ENCODE measurements around the gene GPHN.
A peak's percentile ranks its signal among the peaks of the same experiment; 100 is the strongest.

Gene GPHN

DNA sequence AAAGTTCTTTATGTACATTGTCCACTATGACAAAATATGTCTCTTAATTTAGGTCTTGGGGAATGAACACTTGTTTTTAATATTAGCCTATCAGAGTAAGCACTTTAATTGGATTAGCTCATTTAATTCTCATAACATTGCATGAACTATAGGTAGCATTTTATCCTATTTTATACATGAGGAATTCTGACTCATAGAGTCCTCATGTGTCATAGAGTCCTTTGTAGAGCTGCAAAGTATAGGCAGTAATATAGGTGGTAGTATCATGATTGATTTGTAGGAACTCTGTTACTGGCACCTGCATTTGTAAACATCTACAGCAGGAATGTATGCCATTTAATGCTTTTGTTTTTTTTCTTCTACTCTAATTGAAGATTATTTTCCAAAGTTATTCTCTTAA is 96.0 kb downstream of the GPHN start:
- DNase-seq = no peak

DNA sequence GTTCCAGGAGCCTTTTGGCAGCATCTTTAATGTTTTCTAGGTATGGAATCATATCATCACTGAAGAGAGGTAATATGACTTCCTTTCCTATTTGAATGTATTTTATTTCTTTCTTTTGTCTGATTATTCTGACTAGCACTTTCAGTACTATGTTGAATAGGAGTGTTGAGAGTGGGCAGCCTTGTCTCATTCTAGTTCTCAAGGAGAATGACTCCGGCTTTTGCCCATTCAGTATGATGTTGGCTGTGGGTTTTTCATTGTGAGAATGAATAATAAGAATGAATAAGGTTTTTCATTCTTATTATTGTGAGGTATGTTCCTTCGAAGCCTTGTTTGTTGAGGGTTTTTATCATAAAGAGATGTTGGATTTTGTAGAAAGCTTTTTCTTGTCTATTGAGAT is 98.9 kb downstream of the GPHN start:
- DNase-seq = no peak

DNA sequence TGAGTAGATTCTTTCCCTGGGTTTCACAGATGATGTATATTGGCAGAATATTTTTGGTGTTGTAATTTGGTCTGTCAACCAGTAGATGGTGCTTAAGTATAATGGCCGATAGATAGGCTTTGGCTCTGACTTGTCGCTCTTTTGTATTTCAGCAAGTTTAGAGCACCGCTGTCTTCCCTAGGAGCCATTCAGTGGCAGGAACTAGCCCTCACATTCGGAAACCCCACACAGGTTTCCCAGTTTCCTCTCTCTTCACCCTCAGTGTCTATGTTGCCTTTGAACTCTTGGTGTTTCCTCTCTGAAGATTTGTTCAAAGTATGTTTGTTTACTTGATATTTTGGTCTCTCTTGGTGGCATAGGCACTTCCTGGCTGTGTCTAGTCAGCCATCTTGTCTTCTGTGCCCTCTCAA is 102.2 kb downstream of the GPHN start:
- DNase-seq = no peak

DNA sequence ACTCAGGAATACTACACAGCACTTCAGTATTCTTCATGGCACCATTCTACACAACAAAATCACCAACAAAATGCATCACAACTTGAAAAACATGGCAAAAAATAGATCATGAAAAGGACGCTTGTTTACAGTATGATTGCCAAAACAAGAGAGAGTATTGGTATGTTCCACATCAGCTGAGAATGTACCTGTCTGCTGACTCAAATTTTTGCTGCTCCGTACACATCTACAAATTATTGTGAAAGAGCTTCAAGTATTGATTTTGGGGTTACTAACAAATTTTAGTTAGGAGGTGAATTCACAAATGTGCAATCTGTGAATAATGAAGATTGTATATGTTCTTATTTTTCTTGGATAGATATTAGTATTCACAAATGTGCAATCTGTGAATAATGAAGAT is 105.4 kb downstream of the GPHN start:
- DNase-seq = no peak

DNA sequence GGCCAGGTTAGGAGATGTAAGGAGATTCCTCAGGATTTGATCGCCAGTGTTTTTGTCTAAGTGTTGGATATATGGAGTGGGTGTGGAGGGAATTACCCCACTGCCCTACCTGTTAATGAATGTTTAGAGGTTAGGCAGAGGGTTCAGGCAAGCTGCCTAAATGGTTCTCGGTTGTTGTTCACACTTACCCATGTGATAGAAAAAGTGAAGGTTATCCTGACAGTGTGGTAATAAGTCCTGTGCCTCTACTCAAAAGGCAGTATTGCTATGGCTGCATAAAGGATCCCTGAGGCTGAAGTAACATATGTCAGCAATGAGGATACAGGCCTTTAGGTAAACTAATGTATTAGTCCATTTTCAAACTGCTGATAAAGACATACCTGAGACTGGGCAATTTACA is 112.0 kb downstream of the GPHN start:
- DNase-seq = no peak

DNA sequence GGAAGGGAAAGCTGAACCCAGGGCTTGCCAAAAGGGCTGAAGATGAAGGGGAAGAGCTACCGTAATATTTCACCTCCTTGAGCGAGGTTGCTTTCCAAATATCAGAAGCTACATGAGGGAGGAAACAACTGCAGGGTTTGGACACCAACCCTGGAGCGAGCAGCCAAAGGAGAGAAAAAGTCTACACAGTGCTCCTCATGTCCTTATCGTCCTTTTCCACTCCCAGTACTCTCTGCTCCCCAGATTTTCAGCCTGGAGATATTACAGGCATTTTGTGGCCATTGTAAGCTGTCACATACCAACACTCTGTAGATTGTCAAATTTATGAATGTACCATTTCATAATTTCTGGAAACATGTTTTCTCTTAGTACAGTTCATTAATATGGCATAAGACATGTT is 115.9 kb downstream of the GPHN start:
- no peak for DNase-seq

DNA sequence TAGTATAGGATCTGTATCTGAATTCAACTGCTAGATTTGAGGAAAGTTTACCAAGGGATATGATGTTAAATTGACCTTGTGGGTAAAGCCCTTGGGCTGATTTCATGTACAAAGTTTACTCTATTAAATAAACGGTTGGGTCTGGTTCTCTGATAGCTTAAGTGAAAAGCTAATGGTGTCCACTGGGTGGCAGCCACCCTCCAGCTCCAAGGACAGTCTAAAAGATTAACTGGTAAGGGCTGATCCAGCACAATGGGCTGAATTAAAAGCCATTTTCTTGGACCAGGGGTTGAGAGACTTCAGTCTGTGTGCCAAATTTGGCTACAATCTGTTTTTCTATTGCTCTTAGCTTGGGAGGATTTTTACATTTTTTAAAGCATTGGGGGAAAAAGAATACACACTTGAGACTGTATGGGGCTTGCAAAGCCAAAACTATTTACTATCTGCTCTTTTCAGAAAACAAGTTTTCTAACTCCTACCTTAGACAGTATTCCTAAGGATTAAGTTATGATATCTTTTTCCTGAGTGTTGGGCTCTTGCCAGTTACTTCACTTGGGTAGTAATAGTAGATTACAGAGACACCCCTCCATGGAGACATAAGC is 116.5 kb downstream of the GPHN start:
- DNase-seq = peak; percentile 1

DNA sequence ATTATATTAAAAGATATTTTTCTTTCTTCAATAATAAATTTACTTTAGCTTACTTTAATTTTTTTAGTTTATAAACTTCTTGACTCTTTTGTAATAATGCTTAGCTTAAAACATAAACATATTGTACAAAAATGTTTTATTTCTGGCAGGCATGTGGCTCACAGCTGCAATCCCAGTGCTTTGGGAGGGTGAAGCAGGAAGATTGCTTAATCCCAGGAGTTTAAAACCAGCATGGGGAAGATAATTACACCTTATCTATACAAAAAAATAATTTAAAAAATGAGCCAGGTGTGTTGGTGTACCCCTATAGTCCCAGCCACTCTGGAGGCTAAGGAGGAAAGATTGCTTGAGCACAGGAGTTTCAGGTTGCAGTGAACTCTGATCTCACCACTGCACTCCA is 120.7 kb downstream of the GPHN start:
- DNase-seq = no peak

DNA sequence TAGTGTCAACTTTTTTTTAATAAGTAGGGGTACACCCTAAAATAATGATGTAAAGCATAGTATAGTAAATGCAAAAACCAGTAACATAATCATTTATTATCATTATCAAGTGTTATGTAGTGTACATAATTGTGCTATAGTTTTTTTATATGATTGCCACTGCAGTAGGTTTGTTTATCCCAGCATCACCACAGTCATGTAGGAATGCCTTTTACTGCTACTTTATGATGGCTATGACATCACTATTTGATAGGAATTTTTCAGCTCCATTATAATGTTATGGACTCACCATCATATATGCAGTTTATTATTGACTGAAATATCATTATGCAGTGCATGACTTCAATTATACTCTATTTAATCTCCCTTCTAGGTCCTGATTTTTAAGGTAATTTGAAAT is 121.6 kb downstream of the GPHN start:
- no peak for DNase-seq

DNA sequence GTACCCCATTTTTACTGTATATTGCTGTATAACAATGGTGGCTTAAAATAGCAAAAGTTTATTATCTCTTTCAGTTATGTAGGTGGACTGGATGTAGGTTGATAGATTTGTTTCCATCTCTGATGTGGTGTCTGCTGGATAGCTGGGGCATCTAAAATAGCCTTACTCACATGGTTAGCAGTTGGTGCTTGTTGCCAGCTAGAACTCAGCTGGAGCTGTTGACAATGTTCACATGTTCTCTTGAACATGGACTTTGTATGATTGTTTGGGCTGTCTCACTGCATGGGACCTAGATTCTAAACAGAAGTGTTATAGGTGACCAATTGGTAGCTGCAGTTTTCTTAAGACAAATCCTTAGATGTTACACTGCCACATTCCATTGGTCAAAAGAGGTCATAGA is 126.9 kb downstream of the GPHN start:
- no peak for DNase-seq

DNA sequence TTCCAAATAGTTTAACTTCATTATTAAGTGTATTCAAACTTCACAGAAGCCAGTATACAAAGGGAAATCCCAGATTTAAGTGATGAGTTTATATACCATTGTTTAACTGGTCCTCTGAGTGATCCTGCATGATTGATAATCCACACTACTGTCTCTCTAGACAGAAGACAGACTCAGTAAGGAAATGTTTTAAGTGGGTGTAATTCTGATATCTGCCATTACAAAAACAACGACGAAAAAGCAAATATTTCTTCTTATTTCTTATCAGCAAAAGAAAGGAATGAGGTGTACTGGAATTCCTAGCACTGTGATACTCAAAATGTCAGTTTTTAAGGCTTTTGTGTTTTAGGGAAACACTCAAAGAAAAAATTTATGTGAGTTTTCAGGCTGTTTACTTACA is 127.5 kb downstream of the GPHN start:
- DNase-seq = no peak

DNA sequence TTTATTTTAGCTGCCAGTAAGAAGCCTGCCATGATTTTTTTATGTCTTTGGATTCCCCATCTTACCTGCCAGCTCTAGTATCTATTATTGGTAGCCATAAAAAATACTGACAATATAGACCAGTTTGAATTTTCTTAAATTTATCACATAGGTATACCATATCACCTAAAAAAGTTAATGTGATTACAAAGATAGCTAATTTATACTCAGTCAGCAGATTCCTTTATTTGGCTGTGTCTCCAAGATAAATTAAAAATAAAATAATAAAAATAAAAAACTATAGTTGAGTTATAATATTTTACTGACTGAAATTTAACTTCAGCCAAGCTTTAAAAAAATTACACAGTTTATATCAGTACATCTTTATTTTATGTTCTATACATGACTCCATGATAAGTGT is 128.3 kb downstream of the GPHN start:
- DNase-seq = no peak

DNA sequence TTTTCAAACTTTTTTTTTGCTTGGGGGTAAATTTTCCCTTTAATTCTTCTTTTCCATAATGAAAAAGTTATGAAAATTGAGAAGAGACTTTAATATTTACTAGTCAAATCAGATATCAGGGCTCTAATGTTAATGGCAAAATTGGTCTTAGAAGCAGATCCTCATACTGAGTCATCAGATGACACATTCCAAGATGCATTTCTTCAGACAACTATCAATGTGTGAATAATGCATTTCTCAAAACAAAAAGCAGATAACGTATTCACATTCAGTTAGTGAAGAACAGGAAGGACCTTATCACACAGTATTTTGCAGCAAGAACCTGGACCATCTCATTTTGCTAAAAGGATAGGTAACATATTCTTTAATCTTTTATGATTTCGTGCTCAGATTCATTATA is 130.7 kb downstream of the GPHN start:
- no peak for DNase-seq

DNA sequence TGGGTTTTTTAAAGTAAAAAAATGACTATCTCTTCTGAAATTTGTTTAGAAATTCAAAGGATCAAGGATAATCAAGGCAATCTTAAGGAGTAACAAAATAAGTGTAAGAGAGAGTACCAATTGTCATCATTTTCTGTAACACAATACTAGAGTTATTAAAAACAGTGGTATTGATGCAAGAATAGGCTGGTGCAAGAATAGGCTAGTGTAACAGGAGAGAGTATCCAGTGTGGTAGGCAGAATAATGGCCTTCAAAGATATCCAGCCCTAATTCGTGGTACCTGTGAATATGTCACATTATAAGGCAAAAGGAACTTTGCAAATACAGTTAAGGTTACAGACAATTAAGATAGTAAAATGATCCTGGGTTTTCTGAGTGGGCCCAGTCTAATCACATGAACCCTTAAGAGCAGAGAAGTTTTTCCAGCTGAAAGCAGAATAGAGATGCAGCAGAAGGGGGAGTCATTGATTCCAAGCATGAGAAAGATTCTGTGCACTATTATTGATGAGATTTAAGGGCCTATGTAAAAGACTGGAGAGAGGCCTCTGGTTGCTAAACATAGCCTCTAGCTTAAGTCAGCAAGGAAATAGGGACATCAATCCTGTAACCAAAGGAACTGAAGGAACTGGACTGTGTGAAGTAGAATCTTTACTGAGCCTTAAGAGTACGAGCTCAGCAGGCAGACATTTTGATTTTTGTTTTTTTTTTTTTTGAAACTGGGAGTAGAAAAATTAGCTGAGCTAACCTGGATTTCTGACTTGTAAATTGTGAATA is 134.1 kb downstream of the GPHN start:
- DNase-seq = no peak

DNA sequence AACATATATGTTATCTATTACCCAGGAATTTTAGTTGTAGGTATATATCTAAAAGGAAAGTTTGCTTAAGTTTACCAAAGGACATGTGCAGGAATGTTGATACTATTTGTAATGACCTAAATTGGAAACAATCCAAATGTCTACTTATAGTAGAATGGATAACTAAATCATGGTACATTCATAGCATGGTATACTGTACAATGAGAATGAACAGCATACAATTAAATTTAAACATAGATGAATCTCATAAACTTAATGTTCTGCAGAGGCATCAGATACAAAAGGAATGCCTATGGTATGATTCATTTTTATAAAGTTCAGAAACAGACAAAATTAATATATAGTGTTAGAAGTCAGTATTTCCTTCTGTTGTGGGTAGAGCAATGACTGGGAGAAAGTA is 135.4 kb downstream of the GPHN start:
- no peak for DNase-seq

DNA sequence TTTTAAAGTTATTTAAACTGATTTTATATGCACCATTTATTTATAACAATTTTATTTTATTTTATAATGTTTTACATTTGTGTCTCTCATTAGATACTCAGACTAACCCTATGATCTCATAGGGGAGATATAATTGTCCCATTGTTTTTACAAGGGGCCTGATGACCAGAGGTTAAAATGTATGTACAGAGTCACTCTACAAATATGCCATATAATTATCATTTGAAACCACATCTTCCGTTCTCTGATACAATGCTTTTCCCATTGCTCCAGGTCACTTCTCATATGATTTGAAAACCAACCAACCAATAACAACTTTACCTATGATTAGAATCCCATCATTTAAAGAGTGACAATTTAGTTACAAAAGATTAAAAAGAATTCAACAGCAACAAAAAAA is 137.8 kb downstream of the GPHN start:
- DNase-seq = no peak

DNA sequence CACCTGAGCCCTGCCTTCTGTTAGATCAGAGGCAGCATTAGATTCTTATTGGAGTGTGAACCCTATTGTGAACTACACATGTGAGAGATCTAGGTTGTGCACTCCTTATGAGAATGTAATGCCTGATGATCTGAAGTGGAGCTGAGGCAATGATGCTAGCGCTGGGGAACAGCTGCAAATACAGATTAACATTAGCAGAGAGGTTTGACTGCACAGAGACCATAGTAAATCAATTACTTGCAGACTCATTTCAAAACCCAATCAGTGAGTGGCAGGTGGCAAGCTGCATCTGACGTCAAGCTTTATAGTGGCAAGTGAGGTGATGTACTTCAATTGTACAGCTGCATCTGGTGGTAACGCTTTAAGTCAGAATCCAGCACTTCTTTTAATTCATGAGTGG is 141.6 kb downstream of the GPHN start:
- no peak for DNase-seq

DNA sequence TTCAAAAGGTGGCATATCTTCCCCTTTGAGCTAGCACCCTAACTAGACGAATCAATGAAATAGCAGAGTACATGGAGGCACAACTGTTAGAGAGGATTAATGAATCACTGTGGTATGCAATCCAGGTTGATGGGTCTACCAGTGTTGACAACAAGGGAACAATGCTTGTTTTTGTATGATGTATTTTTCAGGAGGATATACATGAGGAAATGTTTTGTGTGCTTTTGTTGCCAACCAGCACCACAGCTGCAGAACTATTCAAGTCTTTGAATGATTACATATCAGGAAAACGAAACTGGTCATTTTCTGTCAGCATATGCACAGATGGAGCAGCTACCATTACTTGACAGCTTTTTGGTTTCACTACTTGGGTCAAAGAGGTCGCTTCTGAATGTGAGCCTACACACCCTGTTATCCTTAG is 142.6 kb downstream of the GPHN start:
- no peak for DNase-seq

DNA sequence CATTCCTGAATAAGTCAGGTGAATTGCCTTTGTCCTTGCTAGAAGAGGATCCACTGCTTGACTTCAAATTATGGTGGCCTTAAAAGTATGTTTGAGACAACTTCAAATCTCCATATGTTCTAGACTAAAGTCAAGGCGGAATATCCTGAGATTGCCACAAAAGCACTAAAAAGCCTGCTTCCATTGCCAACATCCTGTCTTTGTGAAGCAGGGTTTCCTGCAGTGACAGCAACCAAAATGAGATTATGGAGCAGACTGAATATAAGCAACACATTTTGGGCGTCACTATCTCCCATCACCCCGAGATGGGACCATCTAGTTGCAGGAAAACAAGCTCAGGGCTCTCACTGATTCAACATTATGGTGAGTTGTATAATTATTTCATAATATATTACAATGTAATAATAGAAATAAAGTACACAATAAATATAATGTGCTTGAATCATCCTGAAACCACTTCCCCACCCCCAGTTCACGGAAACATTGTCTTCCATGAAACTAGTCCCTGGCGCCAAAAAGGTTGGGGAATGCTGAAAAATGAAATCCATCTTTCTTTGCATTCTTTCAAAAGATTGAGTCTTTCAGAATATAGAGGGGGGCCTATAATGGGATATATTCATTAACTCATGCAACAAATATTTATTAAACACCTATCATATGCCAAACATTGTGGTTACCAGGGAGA is 143.7 kb downstream of the GPHN start:
- DNase-seq = no peak

DNA sequence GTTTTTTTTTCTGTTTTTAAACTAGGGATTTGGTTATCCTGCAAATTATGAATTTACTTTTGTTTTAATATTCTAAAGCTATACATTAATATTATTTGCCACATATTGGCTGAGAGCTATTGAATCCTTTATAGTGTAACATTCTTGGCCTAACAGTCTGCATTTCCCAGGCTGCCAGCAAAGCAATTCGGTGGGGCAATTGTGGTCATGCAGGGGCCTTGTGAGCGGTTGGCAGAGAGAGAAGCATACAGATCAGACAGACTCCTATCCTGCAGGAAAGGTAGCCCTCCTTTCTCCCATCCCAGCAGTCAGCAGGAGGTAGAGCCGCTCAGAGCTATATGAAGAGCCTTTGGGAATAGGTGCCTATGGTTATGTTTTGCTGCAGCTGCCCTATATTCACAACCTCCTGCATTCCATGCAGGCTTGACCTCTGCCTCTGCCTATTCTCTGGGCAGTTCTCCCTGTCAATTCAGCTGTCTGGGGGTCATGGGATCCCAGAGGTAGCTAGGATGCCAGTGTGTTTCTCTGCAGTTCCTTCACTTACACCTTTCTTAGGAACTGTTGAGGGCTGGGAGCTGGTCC is 144.7 kb downstream of the GPHN start:
- DNase-seq = no peak

DNA sequence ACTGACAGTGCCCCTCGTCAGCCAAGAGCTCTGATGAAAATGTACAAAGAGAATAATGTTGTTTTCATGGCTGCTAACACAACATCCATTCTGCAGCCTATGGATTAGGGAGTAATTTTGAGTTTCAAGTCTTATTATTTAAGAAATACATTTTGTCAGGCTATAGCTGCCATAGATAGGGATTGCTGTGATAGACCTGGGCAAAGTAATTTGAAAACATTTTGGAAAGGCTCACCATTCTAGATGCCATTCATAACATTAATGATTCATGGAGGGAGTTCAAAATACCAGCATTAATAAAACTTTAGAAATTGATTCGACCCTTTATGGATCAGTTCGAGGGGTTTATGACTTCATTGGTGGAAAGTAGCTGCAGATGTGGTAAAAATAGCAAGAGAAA is 149.8 kb downstream of the GPHN start:
- DNase-seq = no peak

DNA sequence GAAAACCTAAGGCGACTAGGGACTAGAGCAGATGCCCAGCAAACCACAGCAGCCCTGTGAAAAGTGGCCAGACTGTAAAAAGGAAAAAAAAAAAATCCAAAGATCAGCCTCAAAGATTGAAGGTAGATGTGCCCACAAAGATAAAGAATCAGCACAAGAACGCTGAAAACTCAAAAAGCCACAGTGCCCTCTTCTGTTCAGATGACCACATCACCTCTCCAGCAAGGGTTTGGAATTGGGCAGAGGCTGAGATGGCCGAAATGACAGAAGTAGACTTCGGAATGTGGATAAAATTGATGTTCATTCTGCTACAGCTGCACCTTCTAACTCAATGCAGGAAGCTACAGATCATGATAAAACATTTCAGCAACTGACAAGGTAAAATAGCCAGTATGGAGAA is 154.4 kb downstream of the GPHN start:
- no peak for DNase-seq

DNA sequence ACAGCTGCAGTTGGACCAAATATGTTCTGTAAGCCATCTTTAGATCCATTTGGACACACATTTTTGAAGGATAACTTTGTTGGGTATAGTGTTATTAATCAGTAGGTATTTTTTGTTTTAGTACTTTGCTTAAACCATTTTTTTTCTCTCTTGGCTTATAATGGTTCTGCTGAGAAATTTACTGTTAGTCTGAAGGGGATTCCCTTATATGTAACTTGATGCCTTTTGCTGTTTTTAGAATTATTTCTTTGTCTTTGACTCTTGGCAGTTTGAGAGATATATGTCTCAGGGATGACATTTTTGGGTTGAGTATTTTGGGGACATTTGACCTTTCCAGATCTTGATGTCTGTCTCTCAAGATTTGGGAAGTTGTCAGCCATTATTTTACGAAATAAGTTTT is 169.8 kb downstream of the GPHN start:
- no peak for DNase-seq

DNA sequence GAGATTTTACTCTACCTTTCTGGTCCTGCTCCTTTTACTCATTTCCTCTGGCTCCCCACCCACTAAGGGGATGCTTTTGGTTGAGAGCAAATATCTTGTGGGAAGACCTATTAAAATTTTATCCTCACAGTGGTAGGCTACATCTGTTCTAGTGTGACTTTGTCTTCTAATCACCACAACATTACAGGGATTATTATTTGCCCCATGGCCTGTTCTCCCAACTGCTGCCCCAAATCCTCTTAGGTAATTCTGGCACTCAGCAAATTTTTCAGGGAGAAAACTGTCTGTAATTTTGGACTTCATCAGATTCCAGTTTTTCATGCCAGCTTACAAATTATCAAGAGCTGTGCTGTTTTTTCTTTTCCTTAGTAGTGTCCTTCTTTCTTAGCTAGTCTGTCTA is 172.3 kb downstream of the GPHN start:
- DNase-seq = no peak
